ENCODE results near the gene TRPM5.

The TRPM5 gene

GRCh38 chr11:2451916-2452315 lies 7.6 kb upstream of the TRPM5 start:
- Histone ChIP-seq H3K27me3 (no peaks in the 10 kb centered on the region), H3K9me3 (replicated peaks in 1 of 11) (peaks cover 0 to 14% (median 6%) of the 10 kb centered on the region in 11 experiments; a peak in 3 of 22 replicates), H3K4me2 (no peak overlapping the region), H3K36me3 (peaks cover 0 to 6% (median 0%) of the 10 kb centered on the region in 11 experiments; a peak in 3 of 22 replicates), H3K4me1 (peaks cover 16 to 29% (median 20%) of the 10 kb centered on the region in 10 experiments), H3K27ac (no peak overlapping the region), H3K4me3 (no peak overlapping the region), H4K20me1 (peaks cover 0 to 26% (median 3%) of the 10 kb centered on the region in 11 experiments; a peak in 8 of 22 replicates), H3K9ac (no peak overlapping the region)
- TF ChIP-seq Cebpa-rat (IDR thresholded peaks at IDR 0.05) = no peak

GRCh38 chr11:2451336-2451735 lies 7.0 kb upstream of the TRPM5 start:
- H3K4me2 ChIP-seq = no peak overlapping the region
- TF ChIP-seq Cebpa-rat (IDR thresholded peaks at IDR 0.05) = no peak
- H4K20me1 ChIP-seq = peaks cover 0 to 26% (median 3%) of the 10 kb centered on the region in 11 experiments; a peak in 8 of 22 replicates
- H3K36me3 ChIP-seq = peaks cover 0 to 6% (median 0%) of the 10 kb centered on the region in 11 experiments; a peak in 3 of 22 replicates
- H3K9me3 ChIP-seq (replicated peaks in 1 of 11) = peaks cover 0 to 14% (median 6%) of the 10 kb centered on the region in 11 experiments; a peak in 3 of 22 replicates
- peaks cover 0 to 2% (median under 1%) of the 10 kb centered on the region in 11 experiments; a peak in 6 of 22 replicates for H3K27me3 ChIP-seq
- peaks cover 22 to 35% (median 26%) of the 10 kb centered on the region in 10 experiments for H3K4me1 ChIP-seq
- H3K9ac ChIP-seq = no peak overlapping the region
- no peak overlapping the region for H3K27ac ChIP-seq
- no peak overlapping the region for H3K4me3 ChIP-seq

GRCh38 chr11:2450321-2451041 lies 6.2 kb upstream of the TRPM5 start:
- Histone ChIP-seq H3K4me2 (no peak overlapping the region), H3K9ac (no peak overlapping the region), H3K4me1 (peaks cover 31 to 43% (median 35%) of the 10 kb centered on the region in 10 experiments), H3K27ac (no peak overlapping the region), H3K9me3 (replicated peaks in 1 of 11) (peaks cover 0 to 10% (median 2%) of the 10 kb centered on the region in 11 experiments; a peak in 3 of 22 replicates), H3K27me3 (peaks cover 0 to 11% (median 9%) of the 10 kb centered on the region in 11 experiments; a peak in 18 of 22 replicates), H3K4me3 (no peak overlapping the region), H3K36me3 (peaks cover 0 to 6% (median 0%) of the 10 kb centered on the region in 11 experiments; a peak in 3 of 22 replicates), H4K20me1 (peaks cover 0 to 26% (median 3%) of the 10 kb centered on the region in 11 experiments; a peak in 8 of 22 replicates)
- no peak for TF ChIP-seq Cebpa-rat (IDR thresholded peaks at IDR 0.05)

GRCh38 chr11:2449548-2450320 lies 5.4 kb upstream of the TRPM5 start:
- no peak overlapping the region for H3K4me3 ChIP-seq
- H4K20me1 ChIP-seq = peaks cover 0 to 26% (median 3%) of the 10 kb centered on the region in 11 experiments; a peak in 9 of 22 replicates
- peaks cover 32 to 47% (median 40%) of the 10 kb centered on the region in 10 experiments for H3K4me1 ChIP-seq
- no peak overlapping the region for H3K9ac ChIP-seq
- H3K27ac ChIP-seq = no peak overlapping the region
- H3K9me3 ChIP-seq (replicated peaks in 1 of 11) = peaks cover 0 to 6% (median 0%) of the 10 kb centered on the region in 11 experiments; a peak in 1 of 22 replicates
- H3K36me3 ChIP-seq = peaks cover 0 to 6% (median 0%) of the 10 kb centered on the region in 11 experiments; a peak in 3 of 22 replicates
- no peak overlapping the region for H3K4me2 ChIP-seq
- H3K27me3 ChIP-seq = peaks cover 0 to 18% (median 15%) of the 10 kb centered on the region in 11 experiments; a peak in 18 of 22 replicates
- TF ChIP-seq Cebpa-rat (IDR thresholded peaks at IDR 0.05) = no peak

- H3K36me3 ChIP-seq = peaks cover 0 to 6% (median 0%) of the 10 kb centered on the region in 11 experiments; a peak in 2 of 22 replicates
- no peak overlapping the region for H3K4me3 ChIP-seq
- peaks cover 32 to 47% (median 40%) of the 10 kb centered on the region in 10 experiments for H3K4me1 ChIP-seq
- H3K27ac ChIP-seq = peak overlapping the region in 1 of 11 experiments; percentile 73; a peak in 2 of 22 replicates
- no peak for TF ChIP-seq Cebpa-rat (IDR thresholded peaks at IDR 0.05)
- peaks cover 0 to 23% (median 15%) of the 10 kb centered on the region in 11 experiments; a peak in 18 of 22 replicates for H3K27me3 ChIP-seq
- H3K9me3 ChIP-seq (replicated peaks in 1 of 11) = peaks cover 0 to 6% (median 0%) of the 10 kb centered on the region in 11 experiments; a peak in 1 of 22 replicates
- peak overlapping the region; percentile 86 to 99 (median 97); a peak in 17 of 22 replicates for H3K4me2 ChIP-seq
- peak overlapping the region in 2 of 11 experiments; percentile 5 to 83; a peak in 2 of 22 replicates for H3K9ac ChIP-seq
- peaks cover 0 to 26% (median 3%) of the 10 kb centered on the region in 11 experiments; a peak in 9 of 22 replicates for H4K20me1 ChIP-seq
Observed at GRCh38 chr11:2448661-2449547, 4.6 kb upstream of the TRPM5 start.

- Histone ChIP-seq H3K9me3 (replicated peaks in 1 of 11) (no peaks in the 10 kb centered on the region), H3K4me3 (peak overlapping the region in 8 of 10 experiments; percentile 28 to 81 (median 74); a peak in 12 of 20 replicates), H3K36me3 (no peaks in the 10 kb centered on the region; a peak in 1 of 22 replicates), H3K4me1 (peaks cover 32 to 47% (median 40%) of the 10 kb centered on the region in 10 experiments), H3K27me3 (peaks cover 0 to 31% (median 15%) of the 10 kb centered on the region in 11 experiments; a peak in 18 of 22 replicates), H4K20me1 (peaks cover 0 to 32% (median 6%) of the 10 kb centered on the region in 11 experiments; a peak in 9 of 22 replicates), H3K27ac (peak overlapping the region in 10 of 11 experiments; percentile 28 to 78 (median 69); a peak in 18 of 22 replicates), H3K9ac (peak overlapping the region; percentile 33 to 83 (median 76); a peak in 15 of 22 replicates), H3K4me2 (peak overlapping the region; percentile 86 to 99 (median 97))
- TF ChIP-seq Cebpa-rat (IDR thresholded peaks at IDR 0.05) = no peak
Observed at GRCh38 chr11:2447951-2448650, 3.8 kb upstream of the TRPM5 start.

GRCh38 chr11:2447253-2447950 lies 3.1 kb upstream of the TRPM5 start:
- Histone ChIP-seq H3K4me1 (peaks cover 32 to 47% (median 40%) of the 10 kb centered on the region in 10 experiments), H3K4me3 (peak overlapping the region; percentile 28 to 81 (median 70); a peak in 19 of 20 replicates), H3K4me2 (peak overlapping the region; percentile 86 to 99 (median 97)), H3K9ac (peak overlapping the region; percentile 33 to 83 (median 76); a peak in 20 of 22 replicates), H3K9me3 (replicated peaks in 1 of 11) (no peaks in the 10 kb centered on the region), H3K36me3 (no peaks in the 10 kb centered on the region; a peak in 1 of 22 replicates), H4K20me1 (peaks cover 0 to 33% (median 6%) of the 10 kb centered on the region in 11 experiments; a peak in 9 of 22 replicates), H3K27ac (peak overlapping the region; percentile 24 to 78 (median 66); a peak in 21 of 22 replicates), H3K27me3 (peaks cover 0 to 37% (median 15%) of the 10 kb centered on the region in 11 experiments; a peak in 18 of 22 replicates)
- peak in 3 of 11 experiments; percentile 19 to 33 (median 28); a peak in 2 of 22 replicates for TF ChIP-seq Cebpa-rat (IDR thresholded peaks at IDR 0.05)

All from BLaER1 treated with 17β-estradiol and CSF1 and Interleukin-3, amounts not matched to agents 10 nM and 100 nM (cell line).